GM12878 (cell line): Measurements from ENCODE around the gene BICDL2. TPM values are rescaled to one million over a fixed set of nuclear protein-coding genes. Genes with fewer than 3 reads are reported as not detected.

Experiments
- ATF7 ChIP-seq: fragments of 450-650 bp; IDR thresholded peaks from 2 replicates; pipeline ENCODE4 v1.6.1; 2016; ENCODE audit warnings: low read depth, mild to moderate bottlenecking
- CEBPZ ChIP-seq: fragments of 150-350 bp; IDR thresholded peaks from 2 replicates; pipeline ENCODE4 v1.6.1; 2016; ENCODE audit warnings: low read depth, low read length
- CREB1 ChIP-seq: IDR thresholded peaks from 2 replicates; pipeline ENCODE4 v1.6.1; 2012; ENCODE audit warnings: low read depth, mild to moderate bottlenecking, inconsistent platforms
- E2F8 ChIP-seq: fragments of 450-650 bp; IDR thresholded peaks from 2 replicates; pipeline ENCODE4 v1.6.1; 2018; ENCODE audit warnings: mild to moderate bottlenecking, low read depth, moderate library complexity; ENCODE audit not compliant: partially characterized antibody
- EGR1 ChIP-seq, 2 experiments: IDR thresholded peaks; 1 replicate in 1 of 2; 2 replicates in 1 of 2; pipeline ENCODE4 v1.6.1; 2011 to 2012; ENCODE audit warnings: low read depth in 2 of 2, low read length in 2 of 2, borderline replicate concordance in 1 of 2, mild to moderate bottlenecking in 1 of 2, moderate library complexity in 1 of 2
- GABPA ChIP-seq: IDR thresholded peaks from 2 replicates; pipeline ENCODE4 v1.6.1; 2014; ENCODE audit warnings: antibody characterized with exemption, low read depth, mild to moderate bottlenecking, inconsistent platforms
- GATAD2B ChIP-seq: fragments of 450-650 bp; conservative IDR thresholded peaks from 2 replicates; pipeline ENCODE4 v1.6.1; 2017; ENCODE audit warnings: low read depth, mild to moderate bottlenecking, moderate library complexity
- HDGF ChIP-seq: fragments of 450-650 bp; IDR thresholded peaks from 2 replicates; pipeline ENCODE4 v1.6.1; 2016; ENCODE audit warnings: antibody characterized with exemption
- LARP7 ChIP-seq: fragments of 450-650 bp; IDR thresholded peaks from 2 replicates; pipeline ENCODE4 v1.6.1; 2017; ENCODE audit warnings: mild to moderate bottlenecking
- NR2F1 ChIP-seq: fragments of 450-650 bp; conservative IDR thresholded peaks from 2 replicates; pipeline ENCODE4 v1.6.1; 2017; ENCODE audit warnings: mild to moderate bottlenecking
- PML ChIP-seq: IDR thresholded peaks from 2 replicates; pipeline ENCODE4 v1.6.1; 2012; ENCODE audit warnings: low read length, inconsistent platforms
- SIN3A ChIP-seq: IDR thresholded peaks from 2 replicates; pipeline ENCODE4 v1.6.1; 2012; ENCODE audit warnings: low read depth, low read length, improper control_type of control experiment
- SPI1 ChIP-seq: IDR thresholded peaks from 2 replicates; pipeline ENCODE4 v1.6.1; 2011; ENCODE audit warnings: low read depth, mild to moderate bottlenecking, low read length, moderate library complexity, borderline replicate concordance; ENCODE audit not compliant: insufficient read depth
- SREBF2 ChIP-seq: IDR thresholded peaks from 2 replicates; pipeline ENCODE4 v1.6.1; 2012; ENCODE audit warnings: mild to moderate bottlenecking, low read length
- YY1 ChIP-seq: IDR thresholded peaks from 2 replicates; pipeline ENCODE4 v1.6.1; 2011; ENCODE audit warnings: low read depth, mild to moderate bottlenecking, low read length
- ZNF217 ChIP-seq: fragments of 450-650 bp; IDR thresholded peaks from 2 replicates; pipeline ENCODE4 v1.6.1; 2017; ENCODE audit warnings: antibody characterized with exemption, mild to moderate bottlenecking
- ZNF622 ChIP-seq: fragments of 450-650 bp; IDR thresholded peaks from 2 replicates; pipeline ENCODE4 v1.6.1; 2017; ENCODE audit warnings: mild to moderate bottlenecking, inconsistent platforms
- polyA plus RNA-seq, 11 experiments: library from polyadenylated mRNA; depleted of rRNA in 4 of 11; unstranded in 6 of 11; stranded (reverse) in 5 of 11; fragments of >200 nt; fragmentation: Nextera tagmentation in 4 of 11; fragmentation: Illumina TruSeq in 1 of 11; extraction: Ambion mirVana in 4 of 11; extraction: Trizol in 1 of 11; gene quantifications; 1 replicate in 1 of 11; 2 replicates in 10 of 11; pipeline versions ENCODE4 v1.2.1 to v1.2.3, GENCODE V29; 2011 to 2016; ENCODE audit warnings: inconsistent platforms in 2 of 11, missing spikeins in 2 of 11, low read depth in 1 of 11
- total RNA-seq, 4 experiments: library from RNA; depleted of rRNA in 3 of 4; stranded (reverse); fragments of >200 nt in 3 of 4; fragmentation: Illumina TruSeq in 1 of 4; extraction: Trizol in 1 of 4; gene quantifications; 2 replicates each; pipeline versions ENCODE4 v1.2.1 to v1.2.3, GENCODE V29; 2013 to 2021
- TF ChIP-seq, protein P1 (sequence below): IDR thresholded peaks from 2 replicates; pipeline ENCODE4 v1.6.1; 2012; ENCODE audit warnings: low read depth, low read length, improper control_type of control experiment
- TF ChIP-seq, protein P2 (sequence below): fragments of 450-650 bp; IDR thresholded peaks from 2 replicates; pipeline ENCODE4 v1.6.1; 2014; ENCODE audit warnings: mild to moderate bottlenecking
- TF ChIP-seq, protein P3 (sequence below): fragments of 450-650 bp; conservative IDR thresholded peaks from 2 replicates; pipeline ENCODE4 v1.6.1; 2017; ENCODE audit warnings: mild to moderate bottlenecking, moderate library complexity

Gene BICDL2
- total and polyA plus RNA-seq, 10 of the 15 experiments (the other 5 are each of a cell fraction or from before 2014, with no cell fraction given), result not detected

- TF ChIP-seq E2F8, result no peak
- TF ChIP-seq, protein P1, sequence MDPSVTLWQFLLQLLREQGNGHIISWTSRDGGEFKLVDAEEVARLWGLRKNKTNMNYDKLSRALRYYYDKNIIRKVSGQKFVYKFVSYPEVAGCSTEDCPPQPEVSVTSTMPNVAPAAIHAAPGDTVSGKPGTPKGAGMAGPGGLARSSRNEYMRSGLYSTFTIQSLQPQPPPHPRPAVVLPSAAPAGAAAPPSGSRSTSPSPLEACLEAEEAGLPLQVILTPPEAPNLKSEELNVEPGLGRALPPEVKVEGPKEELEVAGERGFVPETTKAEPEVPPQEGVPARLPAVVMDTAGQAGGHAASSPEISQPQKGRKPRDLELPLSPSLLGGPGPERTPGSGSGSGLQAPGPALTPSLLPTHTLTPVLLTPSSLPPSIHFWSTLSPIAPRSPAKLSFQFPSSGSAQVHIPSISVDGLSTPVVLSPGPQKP, result 0 out of 2 replicates have a peak, but pooled peaks have one; percentile 27
- peak; percentile 61; the same call in 1 of the 2 replicates for TF ChIP-seq SPI1
- 0 out of 2 replicates have a peak, but pooled peaks have one; percentile 48 for TF ChIP-seq GATAD2B
- TF ChIP-seq SIN3A, result peak; percentile 83
- TF ChIP-seq, protein P2, sequence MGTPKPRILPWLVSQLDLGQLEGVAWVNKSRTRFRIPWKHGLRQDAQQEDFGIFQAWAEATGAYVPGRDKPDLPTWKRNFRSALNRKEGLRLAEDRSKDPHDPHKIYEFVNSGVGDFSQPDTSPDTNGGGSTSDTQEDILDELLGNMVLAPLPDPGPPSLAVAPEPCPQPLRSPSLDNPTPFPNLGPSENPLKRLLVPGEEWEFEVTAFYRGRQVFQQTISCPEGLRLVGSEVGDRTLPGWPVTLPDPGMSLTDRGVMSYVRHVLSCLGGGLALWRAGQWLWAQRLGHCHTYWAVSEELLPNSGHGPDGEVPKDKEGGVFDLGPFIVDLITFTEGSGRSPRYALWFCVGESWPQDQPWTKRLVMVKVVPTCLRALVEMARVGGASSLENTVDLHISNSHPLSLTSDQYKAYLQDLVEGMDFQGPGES, result no peak; the same call in 1 of the 2 replicates
- TF ChIP-seq, protein P3, sequence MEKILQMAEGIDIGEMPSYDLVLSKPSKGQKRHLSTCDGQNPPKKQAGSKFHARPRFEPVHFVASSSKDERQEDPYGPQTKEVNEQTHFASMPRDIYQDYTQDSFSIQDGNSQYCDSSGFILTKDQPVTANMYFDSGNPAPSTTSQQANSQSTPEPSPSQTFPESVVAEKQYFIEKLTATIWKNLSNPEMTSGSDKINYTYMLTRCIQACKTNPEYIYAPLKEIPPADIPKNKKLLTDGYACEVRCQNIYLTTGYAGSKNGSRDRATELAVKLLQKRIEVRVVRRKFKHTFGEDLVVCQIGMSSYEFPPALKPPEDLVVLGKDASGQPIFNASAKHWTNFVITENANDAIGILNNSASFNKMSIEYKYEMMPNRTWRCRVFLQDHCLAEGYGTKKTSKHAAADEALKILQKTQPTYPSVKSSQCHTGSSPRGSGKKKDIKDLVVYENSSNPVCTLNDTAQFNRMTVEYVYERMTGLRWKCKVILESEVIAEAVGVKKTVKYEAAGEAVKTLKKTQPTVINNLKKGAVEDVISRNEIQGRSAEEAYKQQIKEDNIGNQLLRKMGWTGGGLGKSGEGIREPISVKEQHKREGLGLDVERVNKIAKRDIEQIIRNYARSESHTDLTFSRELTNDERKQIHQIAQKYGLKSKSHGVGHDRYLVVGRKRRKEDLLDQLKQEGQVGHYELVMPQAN, result peak; percentile 71; the same call in 1 of the 2 replicates
- TF ChIP-seq YY1, result peak; percentile 83
- no peak; the same call in 1 of the 2 replicates for TF ChIP-seq GABPA
- TF ChIP-seq EGR1 (IDR thresholded peaks at IDR 0.05; ENCODE audit: borderline replicate concordance in 1 of 2, low read depth in 2 of 2, low read length in 2 of 2), result peak; percentile 36 to 95; a peak in 2 of 3 replicates
- no peak for TF ChIP-seq ZNF622
- 0 out of 2 replicates have a peak, but pooled peaks have one; percentile 20 for TF ChIP-seq ATF7
- peak; percentile 95 for TF ChIP-seq LARP7
- TF ChIP-seq SREBF2, result no peak
- peak; percentile 84 for TF ChIP-seq HDGF
- peak; percentile 70; the same call in 1 of the 2 replicates for TF ChIP-seq PML
- no peak; the same call in 1 of the 2 replicates for TF ChIP-seq NR2F1
- TF ChIP-seq CEBPZ, result no peak
- TF ChIP-seq ZNF217, result no peak
- TF ChIP-seq CREB1, result peak; percentile 96
Measured at GRCh38 chr16:3023669-3024478, 12.9 kb downstream of the BICDL2 start, which contains the start of the genes HCFC1R1 and THOC6 (continued).
